Measurements from ENCODE around the gene MCF2L.
"Not testable (repeated sequence)": the region's sequence is repeated elsewhere in the genome, so short reads cannot be mapped to it uniquely, and the experiment has no call there.

Gene MCF2L

DNA sequence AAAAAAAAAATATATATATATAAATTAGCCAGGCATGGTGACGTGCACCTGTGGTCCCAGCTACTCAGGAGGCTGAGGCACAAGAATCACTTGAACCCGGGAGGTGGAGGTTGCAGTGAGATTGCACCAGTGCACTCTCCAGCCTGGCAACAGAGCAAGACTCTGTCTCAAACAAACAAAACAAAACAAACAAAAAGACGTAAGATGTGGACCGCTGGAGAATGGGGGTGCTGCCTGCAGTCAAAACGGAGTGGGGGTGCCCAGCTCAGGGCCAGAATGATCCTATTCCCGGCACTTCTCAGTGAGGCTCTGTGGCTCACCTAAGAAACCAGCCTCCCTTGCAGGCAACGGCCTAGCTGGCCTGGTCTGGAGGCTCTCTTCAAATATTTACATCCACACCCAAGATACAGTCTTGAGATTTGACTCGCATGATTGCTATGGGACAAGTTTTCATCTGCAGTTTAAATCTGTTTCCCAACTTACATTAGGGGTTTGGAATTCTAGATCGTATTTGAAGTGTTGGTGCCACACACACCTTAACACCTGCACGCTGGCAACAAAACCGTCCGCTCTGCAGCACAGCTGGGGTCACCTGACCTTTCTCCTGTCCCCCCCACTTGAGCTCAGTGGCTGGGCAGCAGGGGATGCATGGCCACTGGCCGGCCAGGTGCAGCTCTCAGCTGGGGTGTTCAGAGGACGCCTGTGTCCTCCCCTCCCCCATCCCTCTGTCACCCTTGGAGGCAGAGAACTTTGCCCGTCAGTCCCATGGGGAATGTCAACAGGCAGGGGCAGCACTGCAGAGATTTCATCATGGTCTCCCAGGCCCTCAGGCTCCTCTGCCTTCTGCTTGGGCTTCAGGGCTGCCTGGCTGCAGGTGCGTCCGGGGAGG, 136.3 kb downstream of the MCF2L start, which contains the start of gene F7:
F7 (plus strand) TSS at position 760 of the 889 bp plus-strand sequence; CDS start at position 811, 51 bp downstream.
- no peak for DNase-seq

DNA sequence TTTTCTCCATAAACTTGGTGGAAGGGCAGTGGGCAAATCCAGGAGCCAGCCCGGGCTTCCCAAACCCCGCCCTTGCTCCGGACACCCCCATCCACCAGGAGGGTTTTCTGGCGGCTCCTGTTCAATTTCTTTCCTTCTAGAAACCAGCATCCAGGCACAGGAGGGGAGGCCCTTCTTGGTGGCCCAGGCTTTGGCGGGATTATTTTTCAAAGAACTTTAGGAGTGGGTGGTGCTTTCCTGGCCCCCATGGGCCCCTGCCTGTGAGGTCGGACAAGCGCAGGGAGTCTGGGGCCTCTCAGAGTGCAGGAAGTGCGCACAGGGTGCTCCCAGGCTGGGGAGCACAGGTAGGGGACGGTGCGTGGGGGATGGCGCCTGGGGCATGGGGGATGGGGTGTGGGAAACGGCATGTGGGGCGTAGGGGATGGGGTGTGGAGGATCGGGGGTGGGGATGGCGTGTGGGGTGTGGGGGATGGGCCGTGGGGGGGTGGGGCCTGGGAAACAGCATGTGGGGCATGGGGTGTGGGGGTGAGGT, 137.0 kb downstream of the MCF2L start:
- DNase-seq, result no peak

DNA sequence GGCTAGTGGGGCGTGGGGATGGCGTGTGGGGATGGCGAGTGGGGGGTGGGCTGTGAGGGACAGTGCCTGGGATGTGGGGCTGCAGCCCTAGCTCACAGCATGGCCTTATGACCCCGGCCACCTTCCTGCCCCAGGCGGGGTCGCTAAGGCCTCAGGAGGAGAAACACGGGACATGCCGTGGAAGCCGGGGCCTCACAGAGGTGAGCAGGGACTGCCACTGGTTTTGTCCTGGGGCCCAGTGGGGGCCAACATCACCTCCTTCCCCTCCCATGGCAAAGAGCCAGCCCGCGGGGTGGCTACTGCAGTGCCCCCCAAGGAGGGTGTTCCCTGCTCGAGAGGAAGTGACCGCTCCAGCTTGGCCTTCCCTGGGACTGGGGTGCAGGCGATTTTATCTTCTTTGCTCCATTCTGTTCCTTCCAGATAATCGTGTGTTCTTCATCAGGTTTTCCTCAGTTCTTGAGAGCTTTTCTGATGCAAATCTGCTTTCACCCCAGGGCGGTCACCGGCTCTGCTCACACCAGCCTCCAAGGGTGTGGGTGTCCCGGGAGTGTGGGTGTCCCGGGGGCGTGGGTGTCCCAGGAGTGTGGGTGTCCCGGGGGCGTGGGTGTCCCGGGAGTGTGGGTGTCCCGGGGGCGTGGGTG, 137.8 kb downstream of the MCF2L start:
- no peak for DNase-seq

DNA sequence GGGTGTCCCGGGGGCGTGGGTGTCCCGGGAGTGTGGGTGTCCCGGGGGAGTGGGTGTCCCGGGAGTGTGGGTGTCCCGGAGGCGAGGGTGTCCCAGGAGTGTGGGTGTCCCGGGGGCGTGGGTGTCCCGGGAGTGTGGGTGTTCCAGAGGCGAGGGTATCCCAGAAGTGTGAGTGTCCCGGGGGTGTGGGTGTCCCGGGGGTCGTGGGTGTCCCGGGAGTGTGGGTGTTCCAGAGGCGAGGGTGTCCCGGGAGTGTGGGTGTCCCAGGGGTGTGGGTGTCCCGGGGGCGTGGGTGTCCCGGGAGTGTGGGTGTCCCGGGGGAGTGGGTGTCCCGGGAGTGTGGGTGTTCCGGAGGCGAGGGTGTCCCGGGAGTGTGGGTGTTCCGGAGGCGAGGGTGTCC, 139.5 kb downstream of the MCF2L start:
- DNase-seq, result not testable (repeated sequence)

DNA sequence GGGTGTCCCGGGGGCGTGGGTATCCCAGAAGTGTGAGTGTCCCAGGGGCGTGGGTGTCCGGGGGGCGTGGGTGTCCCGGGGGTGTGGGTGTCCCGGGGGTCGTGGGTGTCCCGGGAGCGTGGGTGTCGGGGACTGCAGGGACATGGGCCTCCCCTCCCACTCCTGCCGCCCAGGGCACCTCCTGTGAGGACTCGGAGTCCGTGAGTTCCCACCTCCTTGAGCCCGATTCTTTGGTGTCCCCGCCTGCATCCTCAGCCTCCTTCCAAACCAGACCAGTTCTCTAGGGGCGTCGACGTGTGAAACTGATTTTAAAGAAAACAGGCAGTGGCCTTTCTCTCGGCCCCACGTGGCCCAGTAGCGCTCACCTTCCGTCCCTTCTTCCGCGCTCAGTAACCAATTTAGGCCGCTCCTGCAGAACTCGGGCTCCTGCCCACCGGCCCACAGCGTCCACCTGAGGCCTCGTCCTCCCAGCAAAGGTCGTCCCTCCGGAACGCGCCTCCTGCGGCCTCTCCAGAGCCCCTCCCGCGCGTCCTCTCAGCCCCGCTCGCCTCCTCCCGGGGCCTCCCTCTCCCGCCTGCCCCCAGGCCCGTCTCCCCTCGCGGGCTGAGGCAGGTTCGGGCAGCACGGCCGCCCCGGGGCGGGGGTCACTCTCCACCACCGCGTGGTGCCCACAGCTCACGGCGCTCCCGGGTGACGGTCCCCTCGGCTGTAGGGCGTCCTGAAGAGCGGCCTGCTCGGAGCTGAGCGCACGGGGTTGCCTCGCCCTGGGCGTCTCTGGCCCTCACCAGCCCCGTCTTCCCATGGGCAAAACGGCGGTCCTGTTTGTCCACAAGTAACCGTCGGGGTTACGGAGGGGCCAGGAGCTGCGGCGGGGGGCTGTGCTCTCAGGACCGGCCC, 140.4 kb downstream of the MCF2L start:
- DNase-seq, result no peak

DNA sequence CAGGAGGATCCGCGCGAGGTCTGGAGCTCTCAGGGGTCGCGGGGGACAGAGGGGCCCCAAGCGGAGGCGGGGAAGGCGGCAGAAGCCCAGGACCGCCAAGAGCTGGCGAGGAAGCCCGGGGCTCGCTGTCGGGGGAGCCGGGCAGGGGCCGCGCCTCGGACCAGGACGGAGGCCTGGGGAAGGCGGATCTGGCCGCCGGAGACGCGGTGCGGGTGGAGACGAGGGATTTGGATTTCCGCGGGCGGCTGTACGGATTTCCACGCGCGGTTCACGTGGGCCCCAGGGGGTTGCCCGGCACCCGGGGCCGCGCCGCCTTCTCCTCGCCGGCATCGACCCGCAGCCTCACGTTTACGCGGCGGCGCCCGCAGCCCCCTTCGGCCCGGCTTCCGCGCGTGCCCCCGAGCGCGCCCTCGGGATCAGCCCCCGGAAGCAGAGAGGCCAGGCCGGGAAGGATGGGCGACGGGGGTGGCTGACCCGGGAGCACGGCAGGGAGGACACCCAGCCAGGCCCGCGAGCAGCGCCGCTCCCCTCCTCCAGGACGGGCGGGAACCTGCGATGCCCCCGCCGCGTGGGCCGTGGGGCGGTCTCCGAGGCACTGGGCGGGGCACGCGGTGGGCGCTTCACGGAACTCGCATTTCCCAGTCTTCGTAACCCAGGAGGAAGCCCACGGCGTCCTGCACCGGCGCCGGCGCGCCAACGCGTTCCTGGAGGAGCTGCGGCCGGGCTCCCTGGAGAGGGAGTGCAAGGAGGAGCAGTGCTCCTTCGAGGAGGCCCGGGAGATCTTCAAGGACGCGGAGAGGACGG, 141.2 kb downstream of the MCF2L start:
- DNase-seq, result no peak

DNA sequence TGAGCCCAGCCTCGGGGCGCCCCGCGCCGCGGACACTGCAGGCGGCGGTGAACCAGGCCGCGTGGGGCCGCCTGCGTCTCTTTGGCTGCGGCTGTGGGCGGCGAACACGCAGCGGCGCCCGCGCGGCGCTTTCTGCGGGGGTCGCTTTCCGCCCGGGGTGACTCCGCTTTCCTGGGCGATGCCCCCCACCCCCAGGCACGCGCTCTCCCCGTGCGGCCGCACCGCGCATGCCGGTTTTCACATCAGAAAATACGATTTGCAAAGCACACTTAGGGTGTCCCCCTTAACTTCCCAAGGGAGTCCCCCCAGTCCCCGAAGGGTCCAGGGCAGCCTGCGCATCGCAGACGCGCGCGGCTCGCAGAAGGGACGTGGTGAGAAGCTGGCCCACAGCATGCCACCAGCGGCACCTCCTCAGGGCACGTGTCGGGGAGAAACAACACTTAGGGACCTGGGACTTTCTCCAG, 141.9 kb downstream of the MCF2L start:
- DNase-seq, result no peak

DNA sequence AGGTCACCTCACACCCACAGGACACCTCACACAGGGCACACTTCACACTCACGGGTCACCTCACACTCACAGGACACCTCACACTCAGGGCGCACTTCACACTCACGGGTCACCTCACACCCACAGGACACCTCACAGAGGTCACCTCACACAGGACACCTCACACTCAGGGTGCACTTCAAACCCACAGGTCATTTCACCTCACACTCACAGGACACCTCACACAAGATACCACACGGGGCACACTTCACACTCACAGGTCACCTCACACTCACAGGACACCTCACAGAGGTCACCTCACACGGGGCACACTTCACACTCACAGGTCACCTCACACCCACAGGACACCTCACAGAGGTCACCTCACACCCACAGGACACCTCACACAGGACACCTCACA, 142.8 kb downstream of the MCF2L start:
- DNase-seq, result not testable (repeated sequence)

DNA sequence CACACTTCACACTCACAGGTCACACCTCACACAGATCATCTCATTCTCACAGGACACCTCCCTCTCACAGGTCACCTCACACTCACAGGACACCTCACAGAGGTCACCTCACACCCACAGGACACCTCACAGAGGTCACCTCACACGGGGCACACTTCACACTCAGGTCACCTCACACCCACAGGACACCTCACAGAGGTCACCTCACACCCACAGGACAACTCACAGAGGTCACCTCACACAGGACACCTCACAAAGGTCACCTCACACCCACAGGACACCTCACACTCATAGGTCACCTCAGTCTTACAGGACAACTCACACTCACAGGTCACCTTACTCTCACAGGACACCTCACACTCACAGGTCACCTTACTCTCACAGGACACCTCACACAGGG, 143.5 kb downstream of the MCF2L start:
- DNase-seq, result not testable (repeated sequence)

DNA sequence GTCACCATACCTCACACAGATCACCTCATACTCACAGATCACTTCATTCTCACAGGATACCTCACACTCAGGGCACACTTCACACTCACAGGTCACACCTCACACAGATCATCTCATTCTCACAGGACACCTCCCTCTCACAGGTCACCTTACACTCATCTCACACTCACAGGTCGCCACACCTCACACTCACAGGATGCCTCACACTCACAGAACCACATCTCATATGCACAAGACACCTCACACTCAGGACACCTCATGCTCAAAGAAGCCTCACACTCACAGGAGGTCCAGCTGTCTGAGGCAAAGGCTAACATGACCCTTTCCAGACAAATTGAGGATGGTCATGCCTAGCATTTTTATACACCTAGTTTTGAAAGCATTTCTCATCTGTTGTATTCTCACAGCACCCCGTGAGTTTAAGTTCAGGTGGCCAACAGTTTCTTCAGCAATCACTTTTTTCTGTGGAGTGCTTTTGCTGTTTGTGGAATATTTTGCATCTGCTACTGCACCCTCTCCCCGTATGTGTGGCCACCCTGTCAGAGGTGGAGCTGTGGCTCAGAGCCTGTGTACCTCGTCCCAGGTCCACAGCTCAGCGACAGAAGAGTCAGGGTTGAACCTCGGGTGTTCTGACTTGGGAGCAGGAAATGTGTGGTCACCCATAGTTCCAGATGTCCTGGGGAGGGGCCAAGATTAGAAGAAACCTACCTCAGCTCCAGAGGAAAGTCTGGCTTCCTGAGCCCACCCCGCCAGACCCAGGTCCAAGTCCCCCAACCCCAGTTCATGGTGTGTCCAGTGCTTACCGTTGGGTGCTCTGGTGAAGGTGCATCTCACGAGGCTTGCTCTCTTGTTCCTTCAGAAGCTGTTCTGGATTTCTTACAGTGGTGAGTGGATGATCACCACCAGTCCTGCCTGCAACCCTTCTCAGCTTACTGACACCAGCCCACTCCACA, 144.2 kb downstream of the MCF2L start:
- no peak for DNase-seq

DNA sequence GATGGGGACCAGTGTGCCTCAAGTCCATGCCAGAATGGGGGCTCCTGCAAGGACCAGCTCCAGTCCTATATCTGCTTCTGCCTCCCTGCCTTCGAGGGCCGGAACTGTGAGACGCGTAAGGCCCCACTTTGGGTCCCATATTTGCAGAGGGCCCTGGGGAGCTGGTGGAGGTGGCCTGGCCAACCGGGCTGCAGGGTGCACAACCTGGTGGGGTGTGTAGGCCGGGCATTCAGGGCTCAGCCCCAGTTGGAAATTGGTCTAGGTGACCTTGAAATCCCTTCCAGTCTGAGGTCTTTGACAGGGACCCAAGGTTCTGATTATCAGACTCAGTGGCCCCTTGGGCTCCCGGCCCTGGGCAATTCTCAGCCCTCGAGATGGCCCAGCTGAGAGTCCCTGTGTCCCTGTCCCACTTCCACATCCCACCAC, 144.8 kb downstream of the MCF2L start:
- DNase-seq, result no peak

DNA sequence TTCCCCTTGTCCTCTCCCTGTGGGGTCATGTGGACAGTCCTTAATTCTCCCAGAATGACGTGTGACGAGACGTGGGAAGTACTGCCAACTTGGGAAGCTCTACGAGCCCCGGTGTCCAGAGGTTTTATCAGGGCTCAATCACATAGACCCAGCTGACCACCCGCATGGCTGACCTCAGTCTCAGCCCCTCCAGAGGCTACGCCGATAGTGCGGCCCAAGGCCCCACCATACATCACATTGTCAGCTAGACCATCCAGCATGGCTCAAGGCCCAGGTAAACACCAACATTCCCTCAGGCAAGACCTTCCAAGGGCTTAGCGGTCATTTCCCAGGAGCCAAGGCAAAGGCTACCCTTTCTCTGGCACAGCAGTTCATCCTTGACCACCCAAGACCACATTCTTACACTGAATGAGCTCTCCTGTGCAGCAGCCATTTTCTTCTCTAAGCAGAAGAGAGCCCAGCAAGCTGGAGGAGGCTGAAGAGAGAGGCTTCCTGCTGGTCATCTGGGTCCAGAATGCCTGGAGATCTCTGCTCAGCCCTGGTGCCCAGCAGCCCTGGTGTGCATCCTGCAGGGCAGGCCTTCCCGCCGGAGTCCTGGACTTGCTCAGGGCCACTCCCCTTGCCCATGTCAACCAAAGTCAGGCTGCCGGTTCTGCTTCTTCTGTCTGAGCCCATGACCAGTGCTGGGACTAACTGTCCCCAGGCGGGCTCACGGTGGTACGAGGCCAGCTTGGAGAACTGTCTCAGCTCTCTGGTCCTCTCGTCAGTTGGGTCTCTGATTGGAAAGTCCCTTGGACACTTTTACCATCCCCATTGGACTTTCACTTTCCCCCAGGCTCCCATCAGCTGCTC, 145.7 kb downstream of the MCF2L start:
- DNase-seq, result no peak

DNA sequence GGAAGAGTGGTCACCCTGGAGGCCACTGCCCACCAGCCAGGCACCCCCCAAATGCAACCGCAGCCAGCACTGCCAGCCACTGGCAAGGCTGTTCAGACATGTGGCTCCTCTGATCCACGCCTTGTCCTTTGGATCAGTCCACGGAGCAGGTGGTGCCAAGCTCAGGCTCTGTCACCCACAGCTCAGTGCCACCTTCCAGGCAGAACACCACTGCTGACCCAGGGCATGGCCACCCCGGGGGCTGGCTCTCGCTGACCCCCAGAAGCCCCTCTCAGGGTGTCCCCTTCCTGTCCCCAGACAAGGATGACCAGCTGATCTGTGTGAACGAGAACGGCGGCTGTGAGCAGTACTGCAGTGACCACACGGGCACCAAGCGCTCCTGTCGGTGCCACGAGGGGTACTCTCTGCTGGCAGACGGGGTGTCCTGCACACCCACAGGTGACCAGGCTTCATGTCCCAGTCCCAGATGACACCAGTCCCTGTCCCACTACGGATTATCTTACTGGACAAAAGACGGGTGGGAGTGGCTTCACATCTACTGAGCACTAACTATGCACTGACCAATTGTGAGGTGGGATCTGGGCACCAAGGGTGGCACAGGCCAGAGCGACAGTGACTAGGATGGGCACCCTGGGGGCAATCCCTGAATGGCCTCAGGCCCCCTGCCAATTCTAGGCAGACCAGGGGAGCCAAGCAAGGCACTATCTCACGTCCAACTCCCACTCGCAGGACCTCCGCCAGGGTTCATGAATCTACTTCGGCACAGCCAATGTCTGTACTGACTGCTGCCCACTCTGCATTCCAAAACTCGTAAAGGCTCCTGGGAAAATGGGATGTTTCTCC, 146.6 kb downstream of the MCF2L start:
- DNase-seq, result no peak

DNA sequence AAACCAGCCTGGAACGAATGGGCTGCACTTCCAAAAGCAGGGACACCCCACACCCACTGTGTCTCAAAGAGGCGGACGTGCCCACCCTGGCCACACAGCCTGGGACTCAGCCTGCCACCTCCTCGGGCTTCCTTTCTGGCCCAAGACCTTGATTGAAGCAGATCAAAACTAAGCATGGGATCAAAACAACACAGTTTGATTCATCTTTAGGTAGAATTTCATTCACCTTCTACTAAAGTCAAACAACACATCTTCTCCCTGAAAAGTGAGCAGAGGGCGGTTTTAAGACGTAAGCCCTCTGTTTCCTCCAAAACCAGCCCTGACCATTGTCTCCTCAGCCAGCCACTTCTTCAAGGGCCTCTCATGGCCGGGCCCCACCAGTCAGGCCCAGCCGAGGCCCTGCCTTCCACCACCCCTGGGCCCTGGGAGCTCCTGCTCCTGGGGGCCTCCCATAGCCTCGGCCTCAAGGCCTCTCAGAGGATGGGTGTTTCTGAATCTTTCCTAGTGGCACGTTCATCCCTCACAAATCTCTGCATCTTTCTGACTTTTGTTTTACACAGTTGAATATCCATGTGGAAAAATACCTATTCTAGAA, 147.3 kb downstream of the MCF2L start:
- DNase-seq, result no peak

DNA sequence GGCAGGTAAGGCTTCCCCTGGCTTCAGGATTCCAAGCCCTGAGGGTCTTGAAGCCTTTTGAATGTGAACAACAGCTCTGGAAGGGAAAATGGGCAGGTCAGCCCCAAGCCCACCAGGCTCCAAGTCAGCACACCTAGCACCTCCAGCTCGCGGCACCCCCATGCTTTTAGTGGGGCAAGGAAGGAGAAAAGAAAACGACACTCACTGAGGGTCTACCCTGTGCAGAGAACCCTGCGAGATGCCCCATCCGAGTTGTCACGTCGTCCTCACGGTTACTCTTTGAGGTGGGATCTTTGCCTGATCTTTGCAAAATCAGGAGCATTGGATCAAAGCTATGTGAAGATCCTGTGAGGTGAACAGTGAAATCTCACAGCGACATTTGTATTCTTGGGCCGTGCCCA, 147.9 kb downstream of the MCF2L start:
- no peak for DNase-seq

DNA sequence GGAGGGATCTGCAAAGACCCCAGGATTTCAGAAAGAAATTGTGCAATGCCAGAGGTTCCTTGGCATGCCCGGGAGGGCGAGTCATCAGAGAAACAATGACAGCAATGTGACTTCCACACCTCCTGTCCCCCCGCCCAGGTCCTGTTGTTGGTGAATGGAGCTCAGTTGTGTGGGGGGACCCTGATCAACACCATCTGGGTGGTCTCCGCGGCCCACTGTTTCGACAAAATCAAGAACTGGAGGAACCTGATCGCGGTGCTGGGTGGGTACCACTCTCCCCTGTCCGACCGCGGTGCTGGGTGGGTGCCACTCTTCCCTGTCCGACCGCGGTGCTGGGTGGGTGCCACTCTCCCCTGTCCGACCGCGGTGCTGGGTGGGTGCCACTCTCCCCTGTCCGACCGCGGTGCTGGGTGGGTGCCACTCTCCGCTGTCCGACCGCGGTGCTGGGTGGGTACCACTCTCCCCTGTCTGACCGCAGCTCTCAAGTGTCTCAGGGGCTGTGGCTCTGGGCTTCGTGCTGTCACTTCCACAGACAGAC, 148.4 kb downstream of the MCF2L start:
- DNase-seq, result peak; percentile 93

DNA sequence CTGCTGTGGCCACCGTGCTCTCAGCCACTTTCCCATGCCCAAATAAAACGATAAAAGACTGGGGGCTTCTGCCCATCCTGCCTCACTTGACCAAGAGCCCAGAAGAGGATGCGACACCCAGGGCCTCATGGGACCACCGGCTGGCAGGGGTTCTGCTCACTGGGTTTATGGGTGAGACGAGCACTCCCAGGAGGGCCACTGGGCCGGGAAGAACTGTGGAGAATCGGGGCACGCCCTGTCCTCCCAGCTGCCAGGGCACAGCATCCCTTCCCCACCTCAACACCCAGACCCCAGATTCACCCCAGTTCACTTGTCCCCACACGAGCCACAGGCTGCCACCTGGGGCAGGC, 148.9 kb downstream of the MCF2L start:
- no peak for DNase-seq
